SK-N-SH treated with all-trans-retinoic acid at 6 μM for 48 hours (cell line): ENCODE data around the gene FOXP4.

Experiments used
- CSRNP3 ChIP-seq: fragments of 250-450 bp; sonication (Bioruptor Pico); IDR thresholded peaks from 2 replicates; pipeline ENCODE4 v1.5.1; 2021; ENCODE audit warnings: mild to moderate bottlenecking, moderate library complexity
- TCF4 ChIP-seq: fragments of 250-450 bp; sonication (Bioruptor Pico); IDR thresholded peaks from 2 replicates; pipeline ENCODE4 v1.8.0; 2021; ENCODE audit warnings: mild to moderate bottlenecking, moderate library complexity, borderline replicate concordance

- TF ChIP-seq TCF4 (CRISPR knock-in tag) (no peak), CSRNP3 (CRISPR knock-in tag) (no peak)
These were observed 40.2 kb downstream of the FOXP4 start for GRCh38 chr6:41586252-41587007.
